ENCODE results near the gene KLHL17. TPM values are rescaled to one million over a fixed set of nuclear protein-coding genes. Genes with fewer than 3 reads are reported as not detected.
A peak's percentile ranks its signal among the peaks of the same experiment; 100 is the strongest.
"Not testable (repeated sequence)": the region's sequence is repeated elsewhere in the genome, so short reads cannot be mapped to it uniquely, and the experiment has no call there.

Gene KLHL17
- total RNA-seq, 6 experiments from 2014 or later = 12.2 to 17.5 (median 13.2) TPM

- no peaks in the 10 kb centered on the region for H3K9me3 Mint-ChIP-seq
- DNase-seq = no peak
- TF ChIP-seq CTCF (IDR thresholded peaks at IDR 0.05) = no peak
- peaks cover 4% of the 10 kb centered on the region; the same call in 1 of the 2 replicates for H3K27me3 Mint-ChIP-seq (ENCODE audit: insufficient read depth)
- H3K36me3 Mint-ChIP-seq (ENCODE audit: low read depth) = no peaks in the 10 kb centered on the region
- no peak overlapping the region for H3K27ac Mint-ChIP-seq
- H3K4me1 Mint-ChIP-seq (ENCODE audit: low read depth) = peaks cover 11% of the 10 kb centered on the region
- H3K4me3 Mint-ChIP-seq = no peak overlapping the region
These were observed 46.1 kb downstream of the KLHL17 start for GRCh38 chr1:1006305-1007159.

- not testable (repeated sequence) for H3K27me3 Mint-ChIP-seq (ENCODE audit: insufficient read depth); H3K4me3 Mint-ChIP-seq; DNase-seq; H3K9me3 Mint-ChIP-seq; H3K36me3 Mint-ChIP-seq (ENCODE audit: low read depth); H3K27ac Mint-ChIP-seq
- H3K4me1 Mint-ChIP-seq (ENCODE audit: low read depth) = peaks cover 28% of the 10 kb centered on the region
These were observed 49.7 kb downstream of the KLHL17 start for GRCh38 chr1:1010131-1010530.

- DNase-seq = no peak
- Mint-ChIP-seq H3K36me3 (ENCODE audit: low read depth) (no peaks in the 10 kb centered on the region), H3K4me1 (ENCODE audit: low read depth) (peaks cover 24% of the 10 kb centered on the region), H3K4me3 (no peak overlapping the region), H3K27me3 (ENCODE audit: insufficient read depth) (peaks cover 3% of the 10 kb centered on the region; the same call in 1 of the 2 replicates), H3K27ac (no peak overlapping the region), H3K9me3 (no peaks in the 10 kb centered on the region)
- TF ChIP-seq CTCF (IDR thresholded peaks at IDR 0.05) = no peak
These were observed 51.1 kb downstream of the KLHL17 start for GRCh38 chr1:1011396-1011949.

- not testable (repeated sequence) for H3K36me3 Mint-ChIP-seq (ENCODE audit: low read depth); H3K27me3 Mint-ChIP-seq (ENCODE audit: insufficient read depth); H3K9me3 Mint-ChIP-seq; DNase-seq
- Mint-ChIP-seq H3K4me1 (ENCODE audit: low read depth) (peaks cover 24% of the 10 kb centered on the region), H3K4me3 (peak overlapping the region; percentile 94), H3K27ac (peak overlapping the region; percentile 96)
These were observed 52.3 kb downstream of the KLHL17 start for GRCh38 chr1:1012736-1013104.

GRCh38 chr1:1013105-1013921, 52.9 kb downstream of the KLHL17 start, which contains the start of gene ISG15:
ISG15 (plus strand) TSS chr1:1013497; CDS start chr1:1013574, 77 bp downstream.
- H3K4me3 Mint-ChIP-seq = peak within 1 kb of the TSS; percentile 94
- H3K27ac Mint-ChIP-seq = peak within 1 kb of the TSS; percentile 96
- H3K9me3 Mint-ChIP-seq = no peaks in the 10 kb centered on the region
- no peak for TF ChIP-seq CTCF (IDR thresholded peaks at IDR 0.05)
- peaks cover 4% of the 10 kb centered on the region; the same call in 1 of the 2 replicates for H3K36me3 Mint-ChIP-seq (ENCODE audit: low read depth)
- peaks cover 3% of the 10 kb centered on the region; the same call in 1 of the 2 replicates for H3K27me3 Mint-ChIP-seq (ENCODE audit: insufficient read depth)
- peak; percentile 84 for DNase-seq
- peaks cover 24% of the 10 kb centered on the region for H3K4me1 Mint-ChIP-seq (ENCODE audit: low read depth)

DNA sequence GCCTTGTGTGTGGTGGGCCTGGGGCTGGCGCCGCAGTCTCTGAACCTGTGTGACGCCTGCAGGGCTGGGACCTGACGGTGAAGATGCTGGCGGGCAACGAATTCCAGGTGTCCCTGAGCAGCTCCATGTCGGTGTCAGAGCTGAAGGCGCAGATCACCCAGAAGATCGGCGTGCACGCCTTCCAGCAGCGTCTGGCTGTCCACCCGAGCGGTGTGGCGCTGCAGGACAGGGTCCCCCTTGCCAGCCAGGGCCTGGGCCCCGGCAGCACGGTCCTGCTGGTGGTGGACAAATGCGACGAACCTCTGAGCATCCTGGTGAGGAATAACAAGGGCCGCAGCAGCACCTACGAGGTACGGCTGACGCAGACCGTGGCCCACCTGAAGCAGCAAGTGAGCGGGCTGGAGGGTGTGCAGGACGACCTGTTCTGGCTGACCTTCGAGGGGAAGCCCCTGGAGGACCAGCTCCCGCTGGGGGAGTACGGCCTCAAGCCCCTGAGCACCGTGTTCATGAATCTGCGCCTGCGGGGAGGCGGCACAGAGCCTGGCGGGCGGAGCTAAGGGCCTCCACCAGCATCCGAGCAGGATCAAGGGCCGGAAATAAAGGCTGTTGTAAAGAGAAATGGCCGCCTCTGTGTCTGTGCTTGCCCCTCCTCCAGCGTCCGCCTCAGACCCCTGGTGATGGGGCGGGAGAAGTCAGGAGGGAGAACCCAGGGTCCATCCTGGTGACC, 53.7 kb downstream of the KLHL17 start:
- Mint-ChIP-seq H3K27me3 (ENCODE audit: insufficient read depth) (peaks cover 3% of the 10 kb centered on the region; the same call in 1 of the 2 replicates), H3K36me3 (ENCODE audit: low read depth) (peaks cover 4% of the 10 kb centered on the region; the same call in 1 of the 2 replicates), H3K4me1 (ENCODE audit: low read depth) (peaks cover 24% of the 10 kb centered on the region), H3K27ac (peak overlapping the region; percentile 96), H3K4me3 (peak overlapping the region; percentile 94), H3K9me3 (no peaks in the 10 kb centered on the region)
- TF ChIP-seq CTCF (IDR thresholded peaks at IDR 0.05) = no peak
- no peak for DNase-seq
